ENCODE data around the gene KRTAP5-3.
A peak's percentile ranks its signal among the peaks of the same experiment; 100 is the strongest.
"Not testable (repeated sequence)": the region's sequence is repeated elsewhere in the genome, so short reads cannot be mapped to it uniquely, and the experiment has no call there.

Gene KRTAP5-3

GRCh38 chr11:1575756-1576155 lies 32.5 kb downstream of the KRTAP5-3 start:
- not testable (repeated sequence) for DNase-seq

DNA sequence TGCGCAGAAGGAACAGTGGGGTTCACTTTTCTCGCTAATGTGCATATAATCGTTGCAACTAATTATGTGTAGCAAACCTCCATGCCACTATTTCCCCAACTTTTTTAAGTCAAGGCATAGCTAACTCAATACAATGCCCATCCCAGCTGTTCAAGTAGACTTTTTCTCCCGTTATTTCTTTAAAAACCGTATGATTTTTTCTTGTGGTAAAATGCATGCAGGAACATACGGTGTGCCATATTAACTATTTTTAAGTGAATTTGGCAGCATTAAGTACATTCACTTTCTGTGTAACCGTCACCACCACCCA lies 33.4 kb downstream of the KRTAP5-3 start:
- DNase-seq = no peak

GRCh38 chr11:1574238-1574932 lies 33.9 kb downstream of the KRTAP5-3 start:
- no peak for DNase-seq

DNA sequence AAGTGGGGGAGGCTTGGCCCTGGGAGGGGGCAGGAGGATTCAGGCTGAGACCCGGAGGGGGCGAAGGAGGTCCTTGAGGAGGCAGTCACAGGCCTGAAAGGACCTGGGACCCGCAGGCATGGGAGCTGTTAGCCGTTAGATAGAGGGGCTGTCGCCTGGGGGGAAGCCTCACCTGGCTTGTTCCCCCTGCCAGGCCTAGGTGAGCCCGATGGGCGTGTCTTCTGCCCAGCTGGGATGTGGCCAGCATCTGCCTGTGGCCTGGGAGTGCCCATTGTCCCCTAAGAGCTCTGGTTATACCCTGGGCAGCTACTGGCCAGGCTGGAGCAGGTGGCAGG lies 34.4 kb downstream of the KRTAP5-3 start:
- no peak for DNase-seq

- DNase-seq = no peak
These were observed 35.0 kb downstream of the KRTAP5-3 start for GRCh38 chr11:1573077-1573902.

- peak; percentile 72 for DNase-seq
These were observed 35.8 kb downstream of the KRTAP5-3 start, which contains the start of gene DUSP8 for GRCh38 chr11:1572197-1573076. DUSP8 (minus strand) TSS chr11:1572271; CDS start chr11:1565826, 6,445 bp downstream.

DNA sequence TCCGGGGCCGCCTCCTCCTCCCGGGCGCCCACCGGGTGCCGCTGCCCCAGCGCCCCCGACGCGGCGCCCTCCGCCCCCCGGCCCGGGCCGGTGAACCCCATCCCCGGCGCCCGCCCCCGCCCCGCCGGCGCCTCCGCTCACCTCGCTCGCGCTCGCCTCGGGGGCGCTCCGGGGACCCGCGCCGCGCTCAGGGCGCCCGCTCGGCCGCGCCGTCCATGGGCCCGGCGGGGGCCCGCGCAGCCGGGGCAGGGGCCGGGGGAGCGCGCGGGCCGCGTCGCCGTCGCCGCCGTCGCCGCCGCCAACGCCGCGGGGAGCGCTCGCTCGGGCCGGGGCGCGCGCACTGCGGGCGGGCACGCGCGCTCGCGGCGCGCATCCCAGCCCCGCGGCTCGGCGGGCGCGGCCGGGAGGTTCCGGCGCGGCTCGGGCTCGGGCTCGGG lies 36.5 kb downstream of the KRTAP5-3 start:
- no peak for DNase-seq

DNA sequence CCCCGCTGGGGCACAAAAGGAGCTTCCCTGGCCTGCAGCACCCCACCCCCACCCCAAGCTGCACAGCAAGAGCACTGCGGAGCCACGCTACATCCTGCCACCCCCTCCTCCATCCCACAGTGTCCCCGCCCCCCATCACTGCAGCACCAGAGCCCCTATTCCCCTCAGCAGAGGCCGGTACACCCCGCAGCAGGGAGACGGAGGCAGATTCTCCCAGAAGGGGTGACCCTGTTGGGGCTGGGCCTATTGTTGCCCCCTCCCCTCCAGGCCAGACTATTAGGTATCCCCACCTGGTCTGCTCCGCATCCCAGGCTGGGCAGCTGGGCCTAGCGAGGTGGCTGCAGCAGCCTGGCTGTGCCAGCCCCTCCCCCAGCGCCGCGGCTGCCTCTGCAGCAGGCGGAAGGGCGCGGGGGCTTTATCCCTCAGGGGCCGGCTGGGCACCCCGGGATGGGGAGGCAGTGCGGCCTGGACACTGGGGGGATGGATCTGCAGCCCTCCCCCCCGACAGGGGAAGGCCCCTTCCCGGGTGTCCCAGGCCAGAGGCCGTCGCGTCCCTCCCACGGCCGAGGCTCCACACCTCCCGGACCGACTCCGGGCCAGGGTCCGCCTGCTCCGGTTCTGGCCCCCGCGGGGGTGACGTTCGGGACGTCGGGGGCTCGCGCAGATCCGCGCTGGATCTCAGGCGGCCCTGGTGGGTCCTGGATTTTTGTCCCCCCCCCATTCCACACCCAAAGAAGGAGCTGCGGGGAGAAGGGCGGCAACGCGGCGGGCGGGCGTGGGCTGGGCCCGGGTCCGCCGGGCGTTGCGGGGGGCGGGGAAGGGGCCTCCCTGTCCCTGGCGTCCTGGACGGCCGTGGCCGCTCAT lies 37.1 kb downstream of the KRTAP5-3 start:
- no peak for DNase-seq

DNA sequence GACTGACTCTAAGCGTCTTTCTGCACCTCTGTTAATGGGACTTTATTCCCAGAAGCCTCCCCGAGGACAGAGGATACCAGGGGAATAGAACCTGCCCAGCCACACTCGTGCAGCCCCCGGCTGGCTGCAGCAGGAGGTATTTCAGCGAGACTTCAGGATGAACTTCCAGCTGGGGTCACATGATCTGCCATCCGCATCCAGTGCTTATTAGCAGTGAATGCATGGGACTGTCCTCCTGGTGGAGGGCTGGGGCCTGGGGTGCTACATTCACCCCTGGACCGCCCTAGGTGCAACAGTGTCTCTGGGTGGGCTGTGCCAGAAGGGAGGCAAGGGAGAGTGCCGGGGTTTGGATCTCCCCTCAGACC lies 37.8 kb downstream of the KRTAP5-3 start:
- DNase-seq = no peak

- no peak for DNase-seq
These were observed 38.2 kb downstream of the KRTAP5-3 start for GRCh38 chr11:1570001-1570453.

DNA sequence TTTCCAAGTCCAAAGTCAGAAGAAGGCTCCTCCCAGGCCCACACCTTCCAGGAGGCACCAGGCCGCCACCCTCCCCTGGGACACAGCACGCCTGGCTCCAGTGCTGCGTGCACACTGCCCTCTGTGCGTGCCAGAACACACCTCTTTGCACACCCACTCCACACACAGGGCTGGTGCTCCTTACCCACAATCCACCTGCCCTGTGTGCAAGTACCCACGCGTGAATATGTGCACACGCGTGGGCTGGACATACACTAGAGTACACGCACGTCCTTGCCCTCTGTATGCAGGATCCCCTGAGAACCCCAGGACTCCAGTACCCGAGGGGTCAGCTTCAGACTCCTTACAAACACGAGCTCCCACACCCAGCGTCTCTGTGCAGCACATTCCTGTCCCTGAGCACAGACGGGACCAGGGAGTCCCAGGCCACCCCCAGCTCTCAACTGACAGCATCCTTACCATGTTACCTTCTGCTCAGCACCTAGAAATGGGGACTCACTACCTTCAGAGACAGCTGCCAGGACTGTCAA lies 38.9 kb downstream of the KRTAP5-3 start:
- no peak for DNase-seq

DNA sequence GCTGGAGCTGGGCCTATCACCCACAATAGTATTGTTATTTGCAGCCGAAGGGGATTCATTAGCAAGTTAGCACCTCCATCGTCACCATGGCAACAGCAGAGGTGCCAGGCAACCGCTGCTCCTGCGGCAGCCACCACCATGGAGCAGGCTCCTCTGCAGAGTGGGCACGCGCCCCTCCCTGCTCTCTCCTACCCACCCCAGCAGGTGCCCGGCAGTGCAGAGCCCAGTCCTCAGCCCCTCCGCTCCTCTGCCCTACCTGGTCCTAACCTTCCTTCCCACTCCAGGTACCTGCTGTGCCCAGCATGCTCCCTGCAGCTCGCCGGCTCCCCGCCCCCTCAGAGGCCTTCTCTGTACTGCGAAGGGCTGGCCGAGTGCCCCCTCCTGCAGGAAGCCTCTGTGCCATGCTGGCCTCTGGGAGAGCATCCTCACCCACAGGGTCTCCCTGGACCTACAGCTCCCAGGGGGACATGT lies 39.8 kb downstream of the KRTAP5-3 start:
- DNase-seq = no peak

DNA sequence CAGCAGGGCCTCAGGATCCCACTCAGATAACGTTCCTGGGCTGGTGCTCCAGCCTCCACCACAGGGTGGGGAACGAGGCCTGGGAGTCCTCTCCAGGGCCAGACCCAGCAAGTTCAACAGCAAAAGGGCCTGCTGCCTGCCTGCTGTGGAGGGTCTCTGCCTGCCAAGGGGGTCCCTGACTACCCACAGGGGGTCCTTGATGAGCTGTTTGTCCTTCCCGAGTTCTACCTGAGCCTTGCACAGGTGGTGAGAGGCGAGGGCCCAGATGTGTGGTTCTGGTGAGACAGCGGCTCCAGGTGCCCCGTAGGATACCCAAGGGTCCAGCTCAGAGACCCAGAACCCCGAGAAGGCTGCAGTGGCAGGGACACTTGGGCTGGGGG lies 40.6 kb downstream of the KRTAP5-3 start:
- no peak for DNase-seq

DNA sequence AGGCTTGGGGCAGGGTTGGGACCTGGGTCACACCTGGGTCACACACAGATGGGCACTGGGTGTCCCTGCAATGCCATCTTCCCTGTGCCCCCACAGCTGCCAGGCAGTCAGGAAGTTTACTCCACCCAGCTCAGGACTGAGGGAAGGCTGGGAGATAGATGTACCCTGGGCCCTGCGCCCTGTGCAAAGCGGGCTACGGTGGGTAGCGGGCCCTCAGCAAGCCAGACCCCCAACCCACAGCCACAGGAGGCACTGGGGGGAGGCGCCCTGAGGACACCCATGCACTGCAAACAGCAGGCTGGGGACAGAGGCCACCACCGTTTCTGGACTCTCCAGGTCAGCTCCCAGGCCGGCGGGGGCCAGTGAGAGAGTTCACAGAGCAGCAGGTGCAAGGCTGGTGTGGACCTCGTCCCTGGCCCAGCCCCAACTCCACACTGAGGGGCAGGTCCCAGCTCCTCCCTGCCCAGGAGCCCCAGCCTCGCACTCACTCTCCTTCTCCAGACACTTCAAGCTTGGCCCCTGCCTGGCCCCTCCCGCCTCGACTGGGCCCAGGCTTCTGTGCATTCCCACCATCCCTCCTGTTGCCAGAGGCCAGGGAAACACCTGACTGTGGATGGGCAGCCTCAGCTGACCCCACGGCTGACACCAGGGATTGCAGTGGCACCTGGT lies 41.1 kb downstream of the KRTAP5-3 start:
- no peak for DNase-seq

- DNase-seq = no peak
These were observed 41.7 kb downstream of the KRTAP5-3 start for GRCh38 chr11:1566381-1567051.

GRCh38 chr11:1565904-1566247 lies 42.4 kb downstream of the KRTAP5-3 start:
- no peak for DNase-seq

GRCh38 chr11:1565173-1565903 lies 42.9 kb downstream of the KRTAP5-3 start:
- DNase-seq = no peak

GRCh38 chr11:1564535-1565172 lies 43.6 kb downstream of the KRTAP5-3 start:
- DNase-seq = no peak

GRCh38 chr11:1563697-1564534 lies 44.3 kb downstream of the KRTAP5-3 start:
- DNase-seq = no peak
